PC-9 (cell line): ENCODE data around the gene PPARGC1A. TPM values are rescaled to one million over a fixed set of nuclear protein-coding genes. Genes with fewer than 3 reads are reported as not detected.

Experiments used
- BruUV-seq: library from RNA; stranded (reverse); fragments of 400-500 nt; replicated peaks from 2 replicates; lab custom pipeline; 2021; lab: Mats Ljungman, UMichigan
- CTCF ChIA-PET: fragments of 300-600 bp; sonication (Branson Sonifier 250); formaldehyde crosslinking; loops from one replicate; lab custom pipeline; 2022; ENCODE audit warnings: antibody characterized with exemption; lab: Charles Lee
- POLR2A ChIA-PET: fragments of 300-600 bp; sonication (Branson Sonifier 250); formaldehyde crosslinking; loops from one replicate; lab custom pipeline; 2022; ENCODE audit warnings: antibody characterized with exemption; ENCODE audit not compliant: unreplicated experiment; lab: Charles Lee
- DNase-seq, 2 experiments: peaks; one replicate each; pipeline versions ENCODE4 v3.0.0 to v3.0.0-alpha.2; 2015 to 2022; ENCODE audit warnings: mixed read lengths in 1 of 2
- H2AFZ ChIP-seq: fragments of 200-600 bp; sonication (generic); 2 replicates; pipeline ENCODE4 v1.8.1; 2017; ENCODE audit warnings: antibody characterized with exemption
- H3F3A ChIP-seq: fragments of 200-600 bp; sonication (generic); 2 replicates; pipeline ENCODE4 v1.8.1; 2017; ENCODE audit warnings: antibody characterized with exemption, mild to moderate bottlenecking, low read depth; ENCODE audit not compliant: insufficient read depth
- H3K27ac ChIP-seq: fragments of 200-600 bp; sonication (generic); 2 replicates; pipeline ENCODE4 v1.6.1; 2016; ENCODE audit warnings: mixed run types
- H3K27me3 ChIP-seq: fragments of 200-600 bp; sonication (generic); 2 replicates; pipeline ENCODE4 v1.6.1; 2016; ENCODE audit warnings: low read depth, mixed run types; ENCODE audit not compliant: insufficient read depth
- H3K36me3 ChIP-seq: fragments of 200-600 bp; sonication (generic); 2 replicates; pipeline ENCODE4 v1.6.1; 2016; ENCODE audit warnings: low read depth, mixed run types
- H3K4me1 ChIP-seq: fragments of 200-600 bp; sonication (generic); replicated peaks from 2 replicates; pipeline ENCODE4 v1.6.1; 2016; ENCODE audit warnings: mixed run types; ENCODE audit not compliant: insufficient read depth
- H3K4me2 ChIP-seq: fragments of 200-600 bp; sonication (generic); 2 replicates; pipeline ENCODE4 v1.6.1; 2017; ENCODE audit warnings: mixed run types
- H3K4me3 ChIP-seq: fragments of 200-600 bp; sonication (generic); 2 replicates; pipeline ENCODE4 v1.6.1; 2016; ENCODE audit warnings: mixed run types
- H3K79me2 ChIP-seq: fragments of 200-600 bp; sonication (generic); 2 replicates; pipeline ENCODE4 v1.6.1; 2017; ENCODE audit warnings: low read depth, mixed run types
- H3K9me2 ChIP-seq: fragments of 200-600 bp; sonication (generic); 2 replicates; pipeline ENCODE4 v1.8.1; 2017; ENCODE audit warnings: mild to moderate bottlenecking; ENCODE audit not compliant: insufficient read depth
- H3K9me3 ChIP-seq: fragments of 200-600 bp; sonication (generic); 2 replicates; pipeline ENCODE4 v1.8.1; 2016; ENCODE audit warnings: low read depth; ENCODE audit not compliant: insufficient read depth
- H4K20me1 ChIP-seq: fragments of 200-600 bp; sonication (generic); 2 replicates; pipeline ENCODE4 v1.8.1; 2017; ENCODE audit not compliant: insufficient read depth
- CTCF ChIP-seq: fragments of 200-600 bp; sonication (generic); conservative IDR thresholded peaks from 2 replicates; pipeline ENCODE4 v1.6.1; 2017; ENCODE audit warnings: mixed run types, antibody characterized with exemption, mild to moderate bottlenecking, moderate library complexity
- EZH2 ChIP-seq: fragments of 200-600 bp; sonication (generic); IDR thresholded peaks from 2 replicates; pipeline ENCODE4 v1.8.0; 2017; ENCODE audit warnings: antibody characterized with exemption, low read depth
- intact Hi-C: fragments of 100-400 bp; cut with micrococcal nuclease; formaldehyde crosslinking; loops from one replicate; pipeline ENCODE4 v1.10.0; 2022; ENCODE audit not compliant: unreplicated experiment
- total RNA-seq: library from RNA; stranded (reverse); gene quantifications from 2 replicates; pipeline ENCODE4 v1.2.3, GENCODE V29; 2021

PPARGC1A gene
- total RNA-seq, 1 experiment from 2014 or later: not detected

GRCh38 chr4:23828020-23828715 lies 61.7 kb downstream of the PPARGC1A start:
- BruUV-seq: no TSS peak
- Histone ChIP-seq H3K9me2 (no peaks in the 10 kb centered on the region), H3K4me1 (no peaks in the 10 kb centered on the region), H4K20me1 (no peaks in the 10 kb centered on the region), H3K27me3 (no peaks in the 10 kb centered on the region), H3K36me3 (no peaks in the 10 kb centered on the region), H3K4me2 (no peak overlapping the region), H3F3A (no peaks in the 10 kb centered on the region), H3K27ac (no peak overlapping the region), H3K79me2 (no peaks in the 10 kb centered on the region), H3K4me3 (no peak overlapping the region), H3K9me3 (no peaks in the 10 kb centered on the region), H2AFZ (no peak overlapping the region)
- no peak for DNase-seq
- intact Hi-C loops: no loop called here
- ChIA-PET POLR2A (no interaction called here), CTCF (interaction anchor here (0.6 kb wide), 1 partner anchor 68 kb away, joined by 3 read pairs; no protein-coding TSS in a partner anchor)
- TF ChIP-seq EZH2 (no peak), CTCF (no peak)

GRCh38 chr4:23822181-23822580 lies 67.7 kb downstream of the PPARGC1A start:
- no peaks in the 10 kb centered on the region for H3K9me3 ChIP-seq
- H3K79me2 ChIP-seq: no peaks in the 10 kb centered on the region
- H2AFZ ChIP-seq: no peak overlapping the region
- no peaks in the 10 kb centered on the region for H3K9me2 ChIP-seq
- no peak overlapping the region for H3K4me3 ChIP-seq
- no peak for DNase-seq
- H3K4me1 ChIP-seq: no peaks in the 10 kb centered on the region
- H4K20me1 ChIP-seq: no peaks in the 10 kb centered on the region
- intact Hi-C loops: no loop called here
- TF ChIP-seq EZH2 (no peak), CTCF (no peak)
- no peaks in the 10 kb centered on the region for H3K36me3 ChIP-seq
- H3F3A ChIP-seq: no peaks in the 10 kb centered on the region
- H3K27me3 ChIP-seq: no peaks in the 10 kb centered on the region
- POLR2A ChIA-PET: no interaction called here
- no TSS peak for BruUV-seq
- CTCF ChIA-PET: no interaction called here
- no peak overlapping the region for H3K27ac ChIP-seq
- H3K4me2 ChIP-seq: no peak overlapping the region

- Histone ChIP-seq H2AFZ (no peak overlapping the region), H3K27me3 (no peaks in the 10 kb centered on the region), H3K4me1 (no peaks in the 10 kb centered on the region), H4K20me1 (no peaks in the 10 kb centered on the region), H3K9me2 (no peaks in the 10 kb centered on the region), H3K4me2 (no peak overlapping the region), H3K36me3 (no peaks in the 10 kb centered on the region), H3K27ac (no peak overlapping the region), H3K4me3 (no peak overlapping the region), H3K79me2 (no peaks in the 10 kb centered on the region), H3F3A (no peaks in the 10 kb centered on the region), H3K9me3 (no peaks in the 10 kb centered on the region)
- no peak for DNase-seq
- CTCF ChIA-PET: no interaction called here
- no TSS peak for BruUV-seq
- POLR2A ChIA-PET: no interaction called here
- intact Hi-C loops: no loop called here
- TF ChIP-seq CTCF: no peak
- no peak for TF ChIP-seq EZH2
Observed at GRCh38 chr4:23819041-23819511, 70.8 kb downstream of the PPARGC1A start.
